Epithelial cell of esophagus (primary cell): Measurements from ENCODE around the gene LLGL1.

Experiments
- DNase-seq: peaks from one replicate; pipeline ENCODE4 v3.0.0; 2010; ENCODE audit warnings: low read depth
- H3K4me3 ChIP-seq: 2 replicates; pipeline ENCODE4 v1.5.1; 2011; ENCODE audit warnings: mild to moderate bottlenecking, low read length, control low read depth
- CTCF ChIP-seq: IDR thresholded peaks from 2 replicates; pipeline ENCODE4 v1.5.1; 2011; ENCODE audit warnings: low read depth, mild to moderate bottlenecking, low read length, control low read depth, inconsistent platforms; ENCODE audit not compliant: insufficient read depth; ENCODE audit errors: missing control alignments

The LLGL1 gene

GRCh38 chr17:18229771-18230170, 4.3 kb downstream of the LLGL1 start:
- TF ChIP-seq CTCF: no peak
- no peak overlapping the region for H3K4me3 ChIP-seq
- DNase-seq: no peak

- H3K4me3 ChIP-seq: no peak overlapping the region
- TF ChIP-seq CTCF: no peak
- DNase-seq: no peak
Observed at GRCh38 chr17:18230288-18231141, 5.1 kb downstream of the LLGL1 start.

GRCh38 chr17:18231164-18231563, 5.7 kb downstream of the LLGL1 start:
- H3K4me3 ChIP-seq: no peak overlapping the region
- TF ChIP-seq CTCF: no peak
- DNase-seq: no peak

- DNase-seq: no peak
- no peak overlapping the region for H3K4me3 ChIP-seq
- TF ChIP-seq CTCF: no peak
Observed at GRCh38 chr17:18233803-18234518, 8.5 kb downstream of the LLGL1 start.

- H3K4me3 ChIP-seq: no peak overlapping the region
- no peak for TF ChIP-seq CTCF
- DNase-seq: no peak
Observed at GRCh38 chr17:18234853-18235380, 9.5 kb downstream of the LLGL1 start.

- no peak for TF ChIP-seq CTCF
- DNase-seq: peak; percentile 90
- H3K4me3 ChIP-seq: no peak overlapping the region
Observed at GRCh38 chr17:18235743-18236256, 10.4 kb downstream of the LLGL1 start.
